Activated CD4-positive, alpha-beta T cell treated with anti-CD3 and anti-CD28 coated beads, Interleukin-2, amount 10 ng/mL, durations not matched to agents 7 days and 5 days (primary cell): ENCODE results near the gene KRTAP10-8. TPM values are rescaled to one million over a fixed set of nuclear protein-coding genes. Genes with fewer than 3 reads are reported as not detected.
"Not testable (repeated sequence)": the region's sequence is repeated elsewhere in the genome, so short reads cannot be mapped to it uniquely, and the experiment has no call there.

Source experiments
- CTCF ChIA-PET: fragments of 350-600 bp; sonication (Branson Sonifier 250); formaldehyde crosslinking; loops from one replicate; lab custom pipeline; 2021; ENCODE audit warnings: antibody characterized with exemption; lab: Charles Lee
- POLR2A ChIA-PET: fragments of 350-600 bp; sonication (Branson Sonifier 250); formaldehyde crosslinking; loops from one replicate; lab custom pipeline; 2021; ENCODE audit warnings: antibody characterized with exemption; lab: Charles Lee
- DNase-seq: peaks from one replicate; pipeline ENCODE4 v3.0.0-alpha.2; 2020
- H3K27ac Mint-ChIP-seq: one replicate; pipeline ENCODE4 v1.8.0; 2021; ENCODE audit warnings: mild to moderate bottlenecking, moderate library complexity, mixed read lengths
- H3K27me3 Mint-ChIP-seq: one replicate; pipeline ENCODE4 v1.8.0; 2021; ENCODE audit warnings: mixed read lengths
- H3K36me3 Mint-ChIP-seq: one replicate; pipeline ENCODE4 v1.8.0; 2021; ENCODE audit warnings: low read depth, mixed read lengths
- H3K4me1 Mint-ChIP-seq: one replicate; pipeline ENCODE4 v1.8.0; 2021; ENCODE audit warnings: mixed read lengths
- H3K4me3 Mint-ChIP-seq: one replicate; pipeline ENCODE4 v1.8.0; 2021; ENCODE audit warnings: mild to moderate bottlenecking, moderate library complexity, mixed read lengths
- H3K9me3 Mint-ChIP-seq: one replicate; pipeline ENCODE4 v1.8.0; 2021; ENCODE audit warnings: mixed read lengths
- total RNA-seq, 2 experiments: library from RNA; stranded (reverse); gene quantifications; one replicate each; pipeline ENCODE4 v1.2.3, GENCODE V29; 2021

Gene KRTAP10-8
- total RNA-seq, 2 experiments from 2014 or later, result not detected

GRCh38 chr21:44583089-44583799 lies 28.6 kb upstream of the KRTAP10-8 start:
- Mint-ChIP-seq H3K4me1 (peaks cover 14% of the 10 kb centered on the region), H3K27ac (no peak overlapping the region), H3K4me3 (no peak overlapping the region), H3K27me3 (peaks cover 25% of the 10 kb centered on the region), H3K36me3 (peaks cover 6% of the 10 kb centered on the region), H3K9me3 (peaks cover 14% of the 10 kb centered on the region)
- CTCF ChIA-PET, result interaction anchor here (1.0 to 1.9 kb wide), 2 partner anchors 12 to 92 kb away, joined by 3 to 6 read pairs; no protein-coding TSS in a partner anchor
- POLR2A ChIA-PET, result no interaction called here
- DNase-seq, result no peak

- POLR2A ChIA-PET, result no interaction called here
Observed at GRCh38 chr21:44583800-44584147, 28.1 kb upstream of the KRTAP10-8 start.

GRCh38 chr21:44585892-44586291 lies 26.0 kb upstream of the KRTAP10-8 start:
- H3K27ac Mint-ChIP-seq, result no peak overlapping the region
- H3K4me3 Mint-ChIP-seq, result no peak overlapping the region
- H3K36me3 Mint-ChIP-seq, result peaks cover 5% of the 10 kb centered on the region
- ChIA-PET CTCF (no interaction called here), POLR2A (no interaction called here)
- H3K4me1 Mint-ChIP-seq, result peaks cover 14% of the 10 kb centered on the region
- DNase-seq, result no peak
- peaks cover 8% of the 10 kb centered on the region for H3K9me3 Mint-ChIP-seq
- peaks cover 22% of the 10 kb centered on the region for H3K27me3 Mint-ChIP-seq

More at GRCh38 chr21:44583800-44584147, 28.1 kb upstream of the KRTAP10-8 start:
- DNase-seq, result peak; percentile 26
- Mint-ChIP-seq H3K27me3 (peaks cover 25% of the 10 kb centered on the region), H3K4me3 (no peak overlapping the region), H3K4me1 (peaks cover 14% of the 10 kb centered on the region), H3K9me3 (peaks cover 12% of the 10 kb centered on the region), H3K27ac (no peak overlapping the region), H3K36me3 (peaks cover 6% of the 10 kb centered on the region)
- CTCF ChIA-PET, result interaction anchor here (1.0 to 1.9 kb wide), 2 partner anchors 12 to 92 kb away, joined by 3 to 6 read pairs; no protein-coding TSS in a partner anchor

GRCh38 chr21:44589094-44589493 lies 22.8 kb upstream of the KRTAP10-8 start:
- peaks cover 4% of the 10 kb centered on the region for H3K4me1 Mint-ChIP-seq
- no peak for DNase-seq
- no peak overlapping the region for H3K4me3 Mint-ChIP-seq
- POLR2A ChIA-PET, result no interaction called here
- H3K27me3 Mint-ChIP-seq, result peaks cover 20% of the 10 kb centered on the region
- no peaks in the 10 kb centered on the region for H3K9me3 Mint-ChIP-seq
- CTCF ChIA-PET, result no interaction called here
- H3K36me3 Mint-ChIP-seq, result no peaks in the 10 kb centered on the region
- no peak overlapping the region for H3K27ac Mint-ChIP-seq

- peaks cover 1% of the 10 kb centered on the region for H3K4me1 Mint-ChIP-seq
- CTCF ChIA-PET, result no interaction called here
- DNase-seq, result no peak
- H3K36me3 Mint-ChIP-seq, result no peaks in the 10 kb centered on the region
- H3K27me3 Mint-ChIP-seq, result peaks cover 20% of the 10 kb centered on the region
- no peak overlapping the region for H3K27ac Mint-ChIP-seq
- POLR2A ChIA-PET, result no interaction called here
- H3K4me3 Mint-ChIP-seq, result no peak overlapping the region
- H3K9me3 Mint-ChIP-seq, result no peaks in the 10 kb centered on the region
Observed at GRCh38 chr21:44589586-44590305, 22.1 kb upstream of the KRTAP10-8 start.

GRCh38 chr21:44590311-44590721 lies 21.6 kb upstream of the KRTAP10-8 start:
- no peaks in the 10 kb centered on the region for H3K36me3 Mint-ChIP-seq
- ChIA-PET CTCF (no interaction called here), POLR2A (no interaction called here)
- H3K9me3 Mint-ChIP-seq, result no peaks in the 10 kb centered on the region
- no peak for DNase-seq
- H3K27me3 Mint-ChIP-seq, result peaks cover 20% of the 10 kb centered on the region
- no peak overlapping the region for H3K4me3 Mint-ChIP-seq
- no peak overlapping the region for H3K27ac Mint-ChIP-seq
- H3K4me1 Mint-ChIP-seq, result peaks cover 1% of the 10 kb centered on the region

- H3K4me3 Mint-ChIP-seq, H3K36me3 Mint-ChIP-seq, CTCF ChIA-PET: not testable (repeated sequence)
Observed at GRCh38 chr21:44590897-44591800, 20.7 kb upstream of the KRTAP10-8 start.

GRCh38 chr21:44591801-44592130 lies 20.1 kb upstream of the KRTAP10-8 start:
- H3K27ac Mint-ChIP-seq, POLR2A ChIA-PET, DNase-seq, H3K36me3 Mint-ChIP-seq, CTCF ChIA-PET, H3K4me1 Mint-ChIP-seq, H3K4me3 Mint-ChIP-seq, H3K9me3 Mint-ChIP-seq: not testable (repeated sequence)
- H3K27me3 Mint-ChIP-seq, result peaks cover 17% of the 10 kb centered on the region

More at GRCh38 chr21:44590897-44591800, 20.7 kb upstream of the KRTAP10-8 start:
- H3K4me1 Mint-ChIP-seq, H3K9me3 Mint-ChIP-seq, H3K27ac Mint-ChIP-seq, DNase-seq, POLR2A ChIA-PET: not testable (repeated sequence)
- H3K27me3 Mint-ChIP-seq, result peaks cover 18% of the 10 kb centered on the region

GRCh38 chr21:44592446-44593311 lies 19.2 kb upstream of the KRTAP10-8 start, which contains the start of gene KRTAP10-6:
Gene KRTAP10-6, minus strand, starts transcription at chr21:44592505. Its CDS starts 21 bp downstream, at chr21:44592484.
- Mint-ChIP-seq H3K4me3 (no peak within 1 kb of the TSS), H3K4me1 (peaks cover 1% of the 10 kb centered on the region), H3K36me3 (no peaks in the 10 kb centered on the region), H3K27ac (no peak within 1 kb of the TSS), H3K9me3 (no peaks in the 10 kb centered on the region), H3K27me3 (peaks cover 9% of the 10 kb centered on the region)
- CTCF ChIA-PET, result no interaction called here
- POLR2A ChIA-PET, result no interaction called here
- DNase-seq, result no peak

GRCh38 chr21:44593598-44594405 lies 18.1 kb upstream of the KRTAP10-8 start:
- peaks cover 4% of the 10 kb centered on the region for H3K9me3 Mint-ChIP-seq
- no peak overlapping the region for H3K27ac Mint-ChIP-seq
- H3K4me1 Mint-ChIP-seq, result peaks cover 1% of the 10 kb centered on the region
- no peaks in the 10 kb centered on the region for H3K36me3 Mint-ChIP-seq
- DNase-seq, result no peak
- POLR2A ChIA-PET, result no interaction called here
- CTCF ChIA-PET, result no interaction called here
- H3K4me3 Mint-ChIP-seq, result no peak overlapping the region
- H3K27me3 Mint-ChIP-seq, result peaks cover 11% of the 10 kb centered on the region

- peaks cover 4% of the 10 kb centered on the region for H3K9me3 Mint-ChIP-seq
- DNase-seq, result no peak
- H3K36me3 Mint-ChIP-seq, result no peaks in the 10 kb centered on the region
- H3K4me3 Mint-ChIP-seq, result no peak overlapping the region
- peaks cover 11% of the 10 kb centered on the region for H3K27me3 Mint-ChIP-seq
- ChIA-PET POLR2A (no interaction called here), CTCF (interaction anchor here (0.7 to 2.1 kb wide), 2 partner anchors 11 to 25 kb away, joined by 3 to 6 read pairs; no protein-coding TSS in a partner anchor)
- peaks cover 1% of the 10 kb centered on the region for H3K4me1 Mint-ChIP-seq
- no peak overlapping the region for H3K27ac Mint-ChIP-seq
Observed at GRCh38 chr21:44594406-44594916, 17.4 kb upstream of the KRTAP10-8 start.
